AG09319 (cell line): ENCODE measurements around the gene RAB41.

Experiments
- DNase-seq: peaks from one replicate; pipeline ENCODE4 v3.0.0-alpha.2; 2010; ENCODE audit warnings: low read depth; ENCODE audit errors: extremely low read depth
- CTCF ChIP-seq: IDR thresholded peaks from 2 replicates; pipeline ENCODE4 v1.5.1; 2011; ENCODE audit warnings: low read depth, mild to moderate bottlenecking, inconsistent platforms, low read length, moderate library complexity

RAB41 gene

GRCh38 chrX:70331161-70331560 is 49.2 kb downstream of the RAB41 start:
- TF ChIP-seq CTCF: no peak
- no peak for DNase-seq

DNA sequence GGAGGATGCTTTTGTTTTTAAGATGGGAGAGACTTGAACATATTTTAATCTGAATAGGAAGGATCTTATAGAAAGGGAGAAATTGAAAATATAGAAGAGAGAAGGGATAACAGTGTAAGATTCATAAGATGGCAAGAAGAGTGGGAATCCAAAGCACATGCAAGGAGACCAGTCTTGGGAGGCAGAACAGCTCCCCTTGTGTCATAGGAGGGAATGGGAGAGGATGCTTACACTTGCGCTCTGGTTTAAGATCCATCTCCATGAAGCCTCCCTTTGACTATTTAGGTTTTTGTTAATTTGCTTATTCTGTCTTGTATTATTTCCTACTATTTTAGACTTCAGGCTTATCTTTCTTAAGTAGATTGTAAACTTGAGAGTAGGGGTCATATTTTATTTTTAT is 50.6 kb downstream of the RAB41 start:
- TF ChIP-seq CTCF: no peak
- DNase-seq: no peak
